GM20000 (cell line): ENCODE measurements around the gene TGFBR3.

Experiments
- DNase-seq: peaks from one replicate; pipeline ENCODE4 v3.0.0; 2012; ENCODE audit warnings: low spot score
- TF ChIP-seq, protein P1 (sequence below): IDR thresholded peaks from 2 replicates; pipeline ENCODE4 v1.5.1; 2012; ENCODE audit warnings: mild to moderate bottlenecking, control low read depth; ENCODE audit errors: extremely low read depth, missing control alignments

Gene TGFBR3

DNA sequence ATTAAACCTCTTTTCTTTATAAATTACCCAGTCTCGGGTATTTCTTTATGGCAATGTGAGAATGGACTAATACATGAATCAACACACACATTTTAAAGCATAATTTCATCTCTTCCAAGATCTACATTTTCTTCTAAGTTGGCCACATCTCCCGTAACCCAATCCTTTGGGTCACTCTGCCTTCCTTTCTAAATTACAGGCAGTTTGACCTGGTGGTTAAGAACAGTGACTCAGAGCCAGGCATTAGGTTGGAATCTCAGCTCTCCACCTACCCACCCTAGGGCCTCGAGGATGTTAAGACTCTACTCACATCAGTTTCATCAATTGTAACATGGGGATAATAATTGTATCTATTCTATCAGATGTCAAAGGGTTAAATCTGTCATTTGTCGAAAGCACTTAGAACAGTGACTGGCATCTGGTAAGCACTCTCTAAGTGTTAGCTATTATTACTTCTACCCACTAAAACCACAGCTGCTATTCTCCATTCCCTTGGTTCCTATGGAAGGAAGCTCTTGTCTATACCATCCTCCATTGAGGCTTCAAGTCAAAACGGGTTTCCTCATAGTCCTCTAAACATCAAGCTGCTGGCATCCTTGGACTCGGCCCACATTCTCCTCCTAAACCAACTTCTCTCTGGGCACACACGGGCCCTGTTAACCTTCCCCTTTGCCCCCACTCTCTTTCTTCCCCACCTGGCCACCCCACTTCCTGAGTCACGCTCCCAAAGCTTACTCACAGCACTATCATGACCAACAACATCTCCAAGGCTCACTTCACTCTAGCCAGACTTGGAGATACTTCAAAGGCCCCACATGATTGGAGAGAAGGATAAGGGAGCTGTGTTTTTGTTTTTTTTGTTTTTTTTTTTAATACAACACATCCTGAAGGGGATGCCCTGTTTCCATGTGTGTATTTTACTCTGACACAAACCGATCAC, 116.9 kb downstream of the TGFBR3 start:
- DNase-seq: no peak
- TF ChIP-seq, protein P1, sequence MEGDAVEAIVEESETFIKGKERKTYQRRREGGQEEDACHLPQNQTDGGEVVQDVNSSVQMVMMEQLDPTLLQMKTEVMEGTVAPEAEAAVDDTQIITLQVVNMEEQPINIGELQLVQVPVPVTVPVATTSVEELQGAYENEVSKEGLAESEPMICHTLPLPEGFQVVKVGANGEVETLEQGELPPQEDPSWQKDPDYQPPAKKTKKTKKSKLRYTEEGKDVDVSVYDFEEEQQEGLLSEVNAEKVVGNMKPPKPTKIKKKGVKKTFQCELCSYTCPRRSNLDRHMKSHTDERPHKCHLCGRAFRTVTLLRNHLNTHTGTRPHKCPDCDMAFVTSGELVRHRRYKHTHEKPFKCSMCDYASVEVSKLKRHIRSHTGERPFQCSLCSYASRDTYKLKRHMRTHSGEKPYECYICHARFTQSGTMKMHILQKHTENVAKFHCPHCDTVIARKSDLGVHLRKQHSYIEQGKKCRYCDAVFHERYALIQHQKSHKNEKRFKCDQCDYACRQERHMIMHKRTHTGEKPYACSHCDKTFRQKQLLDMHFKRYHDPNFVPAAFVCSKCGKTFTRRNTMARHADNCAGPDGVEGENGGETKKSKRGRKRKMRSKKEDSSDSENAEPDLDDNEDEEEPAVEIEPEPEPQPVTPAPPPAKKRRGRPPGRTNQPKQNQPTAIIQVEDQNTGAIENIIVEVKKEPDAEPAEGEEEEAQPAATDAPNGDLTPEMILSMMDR: no peak

DNA sequence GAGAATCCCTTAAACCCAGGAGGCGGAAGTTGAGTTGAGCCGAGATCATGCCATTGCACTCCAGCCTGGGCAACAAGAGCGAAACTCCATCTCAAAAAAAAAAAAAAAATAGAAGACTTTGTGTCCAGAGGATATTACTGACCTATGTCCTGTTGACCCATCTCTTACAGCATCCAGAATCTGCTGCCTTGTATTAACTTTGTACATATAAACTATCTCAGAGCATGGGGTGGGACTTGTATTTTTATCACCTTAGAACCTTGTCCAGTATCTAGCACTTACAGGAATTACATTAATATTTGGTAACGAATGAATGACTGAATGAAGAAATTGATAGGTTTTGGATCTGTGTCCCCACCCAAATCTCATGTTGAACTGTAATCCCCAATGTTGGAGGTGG, 117.8 kb downstream of the TGFBR3 start:
- no peak for DNase-seq
- TF ChIP-seq, protein P1: no peak

DNA sequence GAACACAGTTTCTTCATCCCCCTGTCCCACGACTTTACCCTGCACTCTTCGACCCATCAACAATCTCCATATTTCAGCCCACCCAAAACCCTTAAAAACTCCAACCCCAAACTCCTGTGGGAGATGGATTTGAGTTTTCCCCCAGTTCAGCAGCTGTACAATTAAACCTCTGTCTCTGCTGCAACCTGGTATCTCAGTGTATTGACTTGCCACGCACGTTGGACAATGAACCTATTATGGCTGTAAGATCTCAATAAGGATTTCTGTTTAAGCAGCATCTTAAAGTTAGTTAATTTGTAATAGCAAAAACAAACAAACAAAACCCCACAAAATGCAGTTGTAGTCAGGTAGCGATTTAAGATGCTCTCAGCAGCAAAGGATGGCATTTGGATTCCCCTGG, 119.1 kb downstream of the TGFBR3 start:
- DNase-seq: no peak
- TF ChIP-seq, protein P1: no peak

DNA sequence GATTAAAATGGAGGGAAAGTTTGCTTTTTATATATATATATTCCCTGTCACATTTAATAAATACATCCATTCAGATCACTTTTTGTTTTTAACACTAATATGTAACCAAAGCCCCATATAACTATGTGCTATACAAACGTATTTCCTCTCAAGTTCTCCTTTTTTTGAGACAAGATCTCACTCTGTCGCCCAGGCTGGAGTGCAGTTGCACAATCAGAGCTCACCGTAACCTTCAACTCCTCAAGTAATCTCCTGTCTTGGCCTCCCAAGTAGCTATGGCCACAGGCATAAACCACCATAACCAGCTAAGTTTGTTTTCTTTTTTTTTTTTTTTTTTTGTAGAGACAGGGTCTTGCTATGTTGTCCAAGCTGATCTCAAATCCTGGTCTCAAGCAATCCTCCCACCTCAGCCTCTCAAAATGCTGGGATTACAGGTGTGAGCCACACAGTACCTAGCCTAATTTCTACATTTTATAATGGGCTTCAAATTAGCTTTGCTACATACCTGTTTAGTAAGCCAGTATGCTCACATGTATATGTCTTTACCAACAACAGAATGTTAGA, 120.0 kb downstream of the TGFBR3 start:
- DNase-seq: no peak
- TF ChIP-seq, protein P1: no peak

DNA sequence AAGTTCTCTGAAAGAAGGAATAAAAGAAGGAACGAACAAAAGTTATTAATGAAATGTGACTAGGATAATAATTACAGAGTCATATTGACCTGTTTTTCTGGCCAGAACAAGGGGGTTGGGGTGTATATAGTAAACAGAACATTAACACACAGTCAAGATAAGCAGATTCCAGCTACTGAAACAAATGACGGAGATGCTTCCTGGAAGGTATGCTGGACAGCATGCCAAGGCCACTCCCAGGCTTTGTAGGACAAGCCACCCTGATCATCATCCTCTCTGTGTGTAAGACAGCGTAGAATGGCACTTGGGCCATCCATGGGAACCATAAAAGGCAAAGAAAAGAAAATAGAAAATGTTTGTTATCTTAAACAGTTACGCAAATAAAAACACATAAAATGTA, 120.7 kb downstream of the TGFBR3 start:
- TF ChIP-seq, protein P1: no peak
- no peak for DNase-seq

DNA sequence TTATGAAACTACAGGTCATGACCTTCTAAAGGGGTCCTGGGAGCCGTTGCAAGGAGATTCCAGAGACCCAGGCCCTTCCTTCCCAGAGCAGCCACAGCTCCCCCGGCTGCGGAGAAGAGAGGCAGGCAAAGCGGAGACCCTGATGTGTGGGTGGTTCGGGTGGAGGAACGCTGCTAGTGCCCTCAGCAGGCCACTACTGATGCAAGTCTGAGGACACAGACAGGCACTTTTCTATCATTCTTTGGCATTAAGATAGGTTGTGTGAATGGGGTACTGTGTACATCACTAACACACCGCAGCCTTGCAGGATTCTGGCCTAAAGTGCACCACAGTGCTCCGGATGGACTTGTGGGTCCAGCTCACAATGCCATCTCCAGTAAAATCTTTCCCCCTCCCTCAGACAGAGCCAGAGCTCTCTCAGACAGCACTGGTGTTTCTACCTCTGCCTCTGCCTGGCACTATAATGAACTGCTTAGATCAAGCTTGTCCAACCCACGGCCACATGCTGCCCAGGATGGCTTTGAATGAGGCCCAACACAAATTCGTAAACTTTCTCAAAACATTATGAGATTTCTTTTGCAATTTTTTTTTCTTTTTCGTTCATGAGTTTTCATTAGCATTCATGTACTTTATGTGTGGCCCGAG, 121.4 kb downstream of the TGFBR3 start:
- no peak for DNase-seq
- TF ChIP-seq, protein P1: no peak

DNA sequence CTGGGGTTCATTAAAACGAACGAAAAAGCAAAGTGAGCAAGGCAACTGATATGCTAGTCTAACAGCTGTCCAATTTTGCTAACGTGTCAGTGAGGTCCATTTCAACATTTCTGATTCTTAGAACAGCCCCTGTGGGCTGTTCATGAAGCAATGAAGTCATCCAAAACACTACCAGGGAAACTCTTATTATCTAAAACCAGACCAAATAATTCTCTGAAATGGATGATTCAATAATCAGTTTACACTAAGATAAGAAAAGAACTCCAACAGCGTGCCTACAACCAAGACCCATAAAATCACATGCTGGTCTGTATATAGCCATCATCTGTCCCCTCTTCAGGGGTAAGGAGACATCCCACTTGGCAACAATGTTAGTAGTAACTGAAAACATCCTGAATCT, 122.7 kb downstream of the TGFBR3 start:
- no peak for DNase-seq
- TF ChIP-seq, protein P1: no peak
